Adrenal gland (tissue), 12 donors: ENCODE measurements around the gene SOD3. TPM values are rescaled to one million over a fixed set of nuclear protein-coding genes. Genes with fewer than 3 reads are reported as not detected.

Experiments
- DNase-seq, 7 donors: peaks; one replicate each; pipeline ENCODE4 v3.0.0-alpha.2; 2019 to 2020
- H3K27ac ChIP-seq, 5 donors: fragments of 200-600 bp; sonication (generic) in 4 of 5; 1 replicate in 3 of 5; 2 replicates in 2 of 5; pipeline versions ENCODE4 v1.5.1 to v1.8.0; 2016 to 2020; ENCODE audit warnings: mild to moderate bottlenecking in 1 of 5
- H3K27me3 ChIP-seq: fragments of 200-600 bp; 2 replicates; pipeline ENCODE4 v1.8.0; 2021
- H3K36me3 ChIP-seq, 2 donors: fragments of 200-600 bp; replicated peaks in 1 of 2; 1 replicate in 1 of 2; 2 replicates in 1 of 2; pipeline versions ENCODE4 v1.5.1 to v1.8.0; 2018 to 2022
- H3K4me1 ChIP-seq, 2 donors: fragments of 200-600 bp; replicated peaks in 1 of 2; 1 replicate in 1 of 2; 2 replicates in 1 of 2; pipeline versions ENCODE4 v1.5.1 to v1.8.0; 2018 to 2021
- H3K4me3 ChIP-seq, 4 donors: fragments of 200-600 bp; sonication (generic) in 3 of 4; one replicate each; pipeline ENCODE4 v1.5.1; 2016 to 2018
- H3K9me3 ChIP-seq, 3 donors: fragments of 200-600 bp; sonication (generic) in 1 of 3; replicated peaks in 1 of 3; 1 replicate in 2 of 3; 2 replicates in 1 of 3; pipeline versions ENCODE4 v1.5.1 to v1.8.0; 2016 to 2021
- CTCF ChIP-seq, 6 experiments: fragments of 450-650 bp in 4 of 6; fragments of 200-600 bp in 2 of 6; sonication (generic) in 1 of 6; IDR thresholded peaks; 1 replicate in 5 of 6; 2 replicates in 1 of 6; pipeline versions ENCODE4 v1.5.1 to v1.8.0; 2016 to 2021; ENCODE audit warnings: antibody characterized with exemption in 6 of 6, mild to moderate bottlenecking in 2 of 6, moderate library complexity in 1 of 6
- POLR2A ChIP-seq, 2 donors: fragments of 450-650 bp; IDR thresholded peaks; one replicate each; pipeline ENCODE4 v1.6.1; 2017; ENCODE audit warnings: antibody characterized with exemption in 2 of 2, mild to moderate bottlenecking in 2 of 2, moderate library complexity in 1 of 2
- WGBS, 4 donors: extraction: QIAGEN DNeasy Blood & Tissue Kit in 2 of 4; methylation state at CpG; one replicate each; pipeline versions ENCODE4 v1.1.5 to v1.1.7; 2013 to 2017; 5-methylcytosine and 5-hydroxymethylcytosine counted together
- intact Hi-C, 2 donors: fragments of 100-400 bp; cut with DNase I; formaldehyde crosslinking; loops; one replicate each; pipeline versions ENCODE4 v1.14.1 to v1.15.0; 2022 to 2023
- polyA plus RNA-seq, 3 donors: library from polyadenylated mRNA; stranded (reverse); fragments of 200-250 nt in 2 of 3; fragments of 350-450 nt in 1 of 3; fragmentation: Illumina TruSeq in 1 of 3; extraction: RNeasy Lipid Tissue Mini Kit (QIAGEN cat#74804) in 1 of 3; gene quantifications; one replicate each; pipeline ENCODE4 v1.2.3, GENCODE V29; 2013 to 2014
- total RNA-seq, 9 donors: library from RNA; depleted of rRNA in 4 of 9; stranded (reverse); fragments of >200 nt in 4 of 9; fragments of 120-200 nt in 1 of 9; fragmentation: NEBNext Ultra II Directional in 1 of 9; extraction: Animal tissue kit (Norgen Biotek cat#: 25700) in 1 of 9; gene quantifications; one replicate each; pipeline versions ENCODE4 v1.1.0 to v1.2.4, GENCODE V29; 2013 to 2023
- donor health status: healthy with polysubstance abuse.
- donor health status: Bipolar disorder and iron deficiency.
- donor health status: DM: yes; HTN: yes; CAD: no.
- donor health status: DM: no; HTN: no; CAD: no.
- donor health status: DM: no; HTN: no; CAD: no.
- donor health status: DM: yes; HTN: yes; CAD: no.

Gene SOD3
- total and polyA plus RNA-seq, 12 donors = 0.39 to 55.6 (median 23.1) TPM

GRCh38 chr4:24810871-24811631 is 15.7 kb downstream of the SOD3 start:
- intact Hi-C loops = no loop called here
- DNase-seq = no peak
- Histone ChIP-seq H3K4me1 (no peaks in the 10 kb centered on the region), H3K9me3 (no peaks in the 10 kb centered on the region), H3K4me3 (no peak overlapping the region), H3K27ac (no peak overlapping the region), H3K36me3 (no peaks in the 10 kb centered on the region), H3K27me3 (no peaks in the 10 kb centered on the region)
- 94 to 97% (median 96%) methylated on average over 6 of the region's 6 CpGs for WGBS, 4 donors
- TF ChIP-seq POLR2A (IDR thresholded peaks at IDR 0.05) (no peak), CTCF (IDR thresholded peaks at IDR 0.05) (no peak)

- WGBS, 4 donors = 84 to 95% (median 94%) methylated on average over 2 of the region's 2 CpGs
- intact Hi-C loops = no loop called here
- peaks cover 0 to 7% of the 10 kb centered on the region in 2 donors for H3K36me3 ChIP-seq
Measured at GRCh38 chr4:24813732-24814131, 18.4 kb downstream of the SOD3 start.

GRCh38 chr4:24816797-24817196 is 21.4 kb downstream of the SOD3 start:
- 89 to 91% (median 90%) methylated on average over 17 to 18 of the region's 18 CpGs for WGBS, 4 donors
- Histone ChIP-seq H3K9me3 (no peaks in the 10 kb centered on the region), H3K36me3 (peaks cover 0 to 7% of the 10 kb centered on the region in 2 donors), H3K4me3 (no peak overlapping the region), H3K27me3 (no peaks in the 10 kb centered on the region), H3K4me1 (no peaks in the 10 kb centered on the region), H3K27ac (no peak overlapping the region)
- no peak for TF ChIP-seq POLR2A (IDR thresholded peaks at IDR 0.05)
- no peak for TF ChIP-seq CTCF (IDR thresholded peaks at IDR 0.05)
- intact Hi-C loops = no loop called here
- no peak for DNase-seq

More at GRCh38 chr4:24813732-24814131, 18.4 kb downstream of the SOD3 start:
- no peak overlapping the region for H3K4me3 ChIP-seq
- TF ChIP-seq CTCF (IDR thresholded peaks at IDR 0.05) (no peak), POLR2A (IDR thresholded peaks at IDR 0.05) (no peak)
- DNase-seq = no peak
- H3K9me3 ChIP-seq = no peaks in the 10 kb centered on the region
- H3K27me3 ChIP-seq = no peaks in the 10 kb centered on the region
- H3K4me1 ChIP-seq = no peaks in the 10 kb centered on the region
- no peak overlapping the region for H3K27ac ChIP-seq

GRCh38 chr4:24820541-24820940 is 25.2 kb downstream of the SOD3 start:
- peaks cover 0 to 7% of the 10 kb centered on the region in 2 donors for H3K36me3 ChIP-seq
- no peaks in the 10 kb centered on the region for H3K27me3 ChIP-seq
- H3K4me3 ChIP-seq = no peak overlapping the region
- H3K4me1 ChIP-seq = no peaks in the 10 kb centered on the region
- H3K9me3 ChIP-seq = no peaks in the 10 kb centered on the region
- DNase-seq = no peak
- intact Hi-C loops = no loop called here
- no peak overlapping the region for H3K27ac ChIP-seq
- TF ChIP-seq CTCF (IDR thresholded peaks at IDR 0.05) (no peak), POLR2A (IDR thresholded peaks at IDR 0.05) (no peak)
